Measurements from ENCODE around the gene VIPR2.

The VIPR2 gene

DNA sequence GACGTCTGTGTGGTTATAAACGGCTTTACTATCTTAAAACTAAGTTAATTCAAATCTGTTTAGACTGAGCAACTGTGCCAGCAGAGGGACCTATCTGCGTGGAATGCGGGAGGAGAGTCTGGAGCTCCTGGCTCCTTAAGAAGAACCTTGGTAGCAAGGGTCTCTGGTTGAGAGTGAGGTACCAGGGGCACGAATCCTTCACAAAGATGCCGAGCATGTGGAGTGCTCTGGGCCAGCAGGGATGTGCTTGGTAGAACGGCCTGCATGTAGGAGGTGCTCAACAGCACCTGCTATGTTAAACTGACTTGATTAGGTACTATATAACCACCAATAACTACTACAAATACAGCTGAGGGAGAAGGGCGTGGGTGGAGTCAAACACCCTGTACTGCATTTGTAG, 102.6 kb downstream of the VIPR2 start:
- DNase-seq (ENCODE audit: low read depth), result no peak

DNA sequence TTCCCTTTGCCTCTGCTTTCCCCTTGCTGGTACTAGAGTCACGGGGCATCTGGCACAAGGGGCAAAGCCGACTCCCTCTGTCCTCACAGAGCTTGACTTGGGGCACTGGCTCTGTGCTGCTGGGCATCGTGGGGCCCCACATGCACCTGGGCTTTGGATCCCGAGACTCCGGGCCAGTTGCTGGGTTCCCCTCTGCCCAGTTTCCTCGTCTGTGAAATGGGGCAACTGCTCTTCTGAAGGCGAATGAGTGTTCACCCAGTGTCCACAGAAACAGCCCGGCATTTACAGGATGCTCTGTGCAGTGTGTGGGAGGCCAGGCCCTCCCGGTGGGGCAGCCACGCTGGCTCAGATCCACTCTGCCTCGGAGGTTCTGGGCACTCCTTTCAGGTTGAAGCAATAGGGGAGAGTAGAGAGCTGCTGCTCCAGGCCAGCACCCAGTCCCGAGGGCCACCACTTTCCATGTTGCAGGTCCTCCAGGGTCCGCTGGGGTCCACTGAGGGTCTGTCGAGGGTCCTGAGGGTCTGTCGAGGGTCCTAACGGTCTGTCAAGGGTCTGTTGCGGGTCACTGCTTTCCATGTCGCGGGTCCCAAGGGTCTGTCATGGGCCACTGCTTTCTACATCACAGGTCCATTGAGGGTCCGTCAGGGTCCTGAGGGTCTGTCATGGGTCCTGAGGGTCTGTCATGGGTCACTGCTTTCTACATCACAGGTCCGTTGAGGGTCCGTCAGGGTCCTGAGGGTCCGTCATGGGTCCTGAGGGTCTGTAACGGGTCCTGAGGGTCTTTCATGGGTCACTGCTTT, 103.6 kb downstream of the VIPR2 start:
- no peak for DNase-seq (ENCODE audit: low read depth)

DNA sequence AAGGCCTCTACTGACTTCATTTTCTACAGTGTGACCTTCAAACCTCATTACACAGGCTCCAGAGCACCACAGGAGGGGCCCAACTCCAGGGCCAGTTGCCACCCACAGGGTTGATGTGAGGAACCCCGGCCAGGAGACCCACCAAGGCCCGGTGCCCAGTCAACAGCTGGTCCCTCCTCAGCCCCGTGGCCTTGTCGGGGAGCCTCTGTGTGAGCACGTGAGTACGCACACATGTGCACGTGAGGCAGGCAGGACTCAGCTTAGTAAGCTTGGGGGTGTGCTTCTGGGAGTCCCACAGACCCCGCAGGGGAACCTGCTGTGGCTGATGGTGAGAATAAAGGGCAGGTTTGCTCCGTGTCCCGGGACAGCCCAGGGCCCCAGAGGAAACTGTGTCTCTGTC, 104.5 kb downstream of the VIPR2 start:
- no peak for DNase-seq (ENCODE audit: low read depth)

DNA sequence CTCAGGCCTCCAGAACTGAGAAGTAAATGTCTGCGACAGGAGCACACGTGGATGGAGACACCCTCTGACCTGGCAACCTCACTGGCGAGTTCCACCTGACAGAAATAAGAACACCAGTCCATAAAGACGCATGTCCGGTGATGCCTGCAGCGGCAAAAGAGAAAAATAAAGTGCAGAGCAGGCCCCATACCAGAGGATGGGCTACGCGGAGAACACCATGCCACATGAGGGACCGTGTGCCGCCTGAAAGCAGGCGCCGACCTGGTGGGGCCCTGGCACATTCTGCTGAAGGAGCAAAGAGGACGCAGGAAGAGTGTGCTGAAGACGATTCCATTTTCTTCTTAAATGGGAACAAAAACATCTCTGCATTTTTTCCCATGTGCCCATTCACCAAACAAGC, 105.0 kb downstream of the VIPR2 start:
- no peak for DNase-seq (ENCODE audit: low read depth)

DNA sequence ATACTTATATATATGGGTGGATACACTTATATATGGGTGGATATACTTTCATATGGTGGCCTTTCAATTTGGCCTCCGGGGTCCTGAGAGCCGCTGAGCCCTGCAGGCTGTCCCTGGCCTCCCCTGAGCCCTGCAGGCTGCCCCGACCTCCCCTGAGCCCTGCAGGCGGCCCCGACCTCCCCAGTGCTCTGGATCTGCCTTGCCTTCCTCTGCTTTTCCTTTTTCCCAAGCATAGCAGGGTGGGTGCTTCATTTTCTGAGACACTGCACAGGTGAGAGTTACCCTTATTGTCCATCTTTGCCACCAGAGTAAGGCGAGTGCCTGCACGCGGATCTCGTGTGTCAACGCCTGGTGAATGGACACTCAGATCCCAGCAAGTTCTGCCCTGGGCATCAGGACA, 106.6 kb downstream of the VIPR2 start:
- DNase-seq (ENCODE audit: low read depth), result no peak

DNA sequence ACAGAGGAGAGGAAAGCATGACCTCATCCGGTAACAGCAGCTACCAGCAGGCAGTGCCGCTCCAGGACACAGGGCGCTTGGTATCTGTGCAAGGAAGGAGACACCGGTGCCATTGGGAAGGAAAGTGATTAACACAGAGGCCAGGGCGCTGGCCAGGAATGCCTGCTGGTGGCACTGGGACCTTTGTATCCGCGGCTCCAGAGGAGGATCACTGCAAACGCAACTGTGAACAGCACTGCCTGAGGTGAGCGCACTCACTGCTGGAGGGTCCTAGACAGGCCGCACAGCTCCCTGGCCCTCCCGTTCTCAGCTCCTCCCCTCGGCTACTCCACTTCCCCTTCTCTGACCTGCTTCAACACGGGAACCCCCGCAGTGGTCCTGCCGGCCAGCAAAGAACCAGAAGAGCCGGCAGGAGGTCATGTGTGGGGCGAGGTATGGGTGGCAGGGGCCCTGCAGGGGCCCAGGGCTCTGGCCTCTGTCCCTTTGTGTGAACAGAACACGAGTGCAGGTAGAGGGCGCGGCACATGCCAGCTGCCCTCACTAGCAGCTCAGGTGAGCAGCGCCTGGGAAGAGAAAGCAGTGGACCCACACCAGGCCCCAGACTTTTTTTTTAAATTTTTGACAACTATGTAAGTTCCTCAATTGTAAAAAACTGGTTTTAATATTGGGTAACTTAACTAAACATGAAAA, 107.6 kb downstream of the VIPR2 start:
- no peak for DNase-seq (ENCODE audit: low read depth)

DNA sequence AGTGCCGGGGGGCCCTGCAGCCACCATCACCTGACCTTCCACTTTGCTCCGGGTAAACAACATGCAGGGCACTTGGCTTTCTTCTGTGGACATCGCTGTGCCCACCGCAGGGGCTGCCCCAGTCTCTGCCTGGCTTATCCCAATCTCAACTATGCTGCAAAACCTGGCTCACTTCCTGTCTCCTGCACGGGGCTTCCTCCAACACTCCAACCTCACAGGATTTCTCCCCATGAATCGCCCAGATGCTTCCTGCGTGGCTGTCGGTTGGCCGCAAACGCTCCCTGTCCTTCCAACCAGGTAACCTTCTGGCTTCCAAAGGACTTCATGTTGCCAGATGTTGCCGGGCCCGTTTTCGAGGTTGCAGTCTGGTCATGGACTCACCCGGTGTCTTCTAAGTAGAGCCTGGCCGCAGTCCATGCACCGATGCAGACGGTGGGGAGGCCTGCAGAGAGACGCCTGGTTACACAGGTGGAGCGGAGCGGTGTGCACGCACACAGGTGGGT, 109.0 kb downstream of the VIPR2 start:
- no peak for DNase-seq (ENCODE audit: low read depth)

DNA sequence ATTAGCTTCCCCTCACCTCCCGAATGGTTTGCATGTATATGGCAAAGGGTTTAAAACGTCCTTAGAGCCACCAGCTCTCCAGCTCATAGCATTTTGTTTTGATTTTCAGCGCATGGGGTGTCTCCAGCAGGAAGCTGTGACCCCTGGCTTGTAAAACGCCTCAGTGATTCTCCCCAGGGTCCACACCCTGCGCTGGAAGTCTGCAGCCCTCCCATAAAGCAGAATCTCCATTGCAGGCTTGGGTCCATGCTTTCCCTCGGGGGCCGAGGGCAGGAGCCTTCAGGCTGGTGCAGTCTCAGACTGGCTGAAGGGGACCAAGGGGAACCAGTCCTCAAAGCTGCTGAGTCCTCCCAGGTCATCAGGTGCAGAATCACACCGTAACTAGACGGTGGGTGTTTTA, 109.7 kb downstream of the VIPR2 start:
- DNase-seq (ENCODE audit: low read depth), result no peak

DNA sequence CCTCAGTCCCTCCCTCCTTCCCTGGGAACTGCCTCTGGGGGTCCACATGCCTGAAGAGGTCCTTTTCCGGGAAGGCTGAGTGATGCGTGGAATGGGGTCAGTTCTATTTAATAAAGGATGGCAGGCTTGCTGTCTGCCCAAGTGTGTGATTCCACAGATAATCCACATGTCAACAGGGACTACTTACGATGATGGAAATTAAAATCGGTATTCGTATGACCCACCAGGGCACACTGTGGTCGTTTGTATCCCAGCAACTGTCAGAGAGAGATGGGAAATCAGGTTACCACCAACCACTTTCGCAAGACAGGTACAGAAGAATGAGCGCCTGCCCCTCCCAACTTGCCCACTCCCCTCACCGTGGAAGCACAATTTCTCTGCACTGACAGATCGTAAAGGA, 110.3 kb downstream of the VIPR2 start:
- no peak for DNase-seq (ENCODE audit: low read depth)

DNA sequence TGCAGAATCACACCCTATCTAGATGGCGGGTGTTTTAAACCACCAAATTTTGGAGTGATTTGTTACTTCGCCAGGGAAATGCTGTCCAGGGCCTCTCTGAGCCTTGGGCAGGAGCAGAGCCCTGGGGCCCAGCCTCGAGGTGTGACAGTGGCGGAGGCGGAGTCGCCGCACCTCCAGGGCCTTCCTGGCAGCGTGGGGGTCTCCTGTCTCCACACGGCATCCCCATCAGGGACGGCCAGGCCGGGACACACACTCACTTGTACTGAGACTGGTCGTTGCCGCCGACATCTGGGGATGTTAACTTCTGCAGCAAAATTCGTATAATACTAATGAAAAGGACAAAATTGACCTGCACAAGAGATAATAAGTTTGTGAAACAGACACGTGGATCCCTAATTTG, 110.7 kb downstream of the VIPR2 start:
- no peak for DNase-seq (ENCODE audit: low read depth)

DNA sequence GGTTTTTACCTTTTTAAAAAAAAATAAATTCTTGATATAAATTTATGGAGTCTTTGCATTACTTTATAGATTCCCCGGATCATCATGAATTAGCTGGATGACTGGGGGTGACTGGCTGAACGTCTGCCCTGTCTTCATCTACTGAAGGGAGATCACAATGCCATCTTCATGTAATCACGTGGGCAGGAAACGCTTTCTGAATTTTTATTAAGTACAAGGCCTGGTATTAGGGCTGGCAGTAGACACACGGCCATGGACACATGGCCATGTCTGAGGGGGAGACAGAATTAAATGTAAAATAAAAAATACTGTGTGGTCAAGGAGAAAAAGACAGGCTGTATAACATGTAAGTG, 111.2 kb downstream of the VIPR2 start:
- DNase-seq (ENCODE audit: low read depth), result no peak

DNA sequence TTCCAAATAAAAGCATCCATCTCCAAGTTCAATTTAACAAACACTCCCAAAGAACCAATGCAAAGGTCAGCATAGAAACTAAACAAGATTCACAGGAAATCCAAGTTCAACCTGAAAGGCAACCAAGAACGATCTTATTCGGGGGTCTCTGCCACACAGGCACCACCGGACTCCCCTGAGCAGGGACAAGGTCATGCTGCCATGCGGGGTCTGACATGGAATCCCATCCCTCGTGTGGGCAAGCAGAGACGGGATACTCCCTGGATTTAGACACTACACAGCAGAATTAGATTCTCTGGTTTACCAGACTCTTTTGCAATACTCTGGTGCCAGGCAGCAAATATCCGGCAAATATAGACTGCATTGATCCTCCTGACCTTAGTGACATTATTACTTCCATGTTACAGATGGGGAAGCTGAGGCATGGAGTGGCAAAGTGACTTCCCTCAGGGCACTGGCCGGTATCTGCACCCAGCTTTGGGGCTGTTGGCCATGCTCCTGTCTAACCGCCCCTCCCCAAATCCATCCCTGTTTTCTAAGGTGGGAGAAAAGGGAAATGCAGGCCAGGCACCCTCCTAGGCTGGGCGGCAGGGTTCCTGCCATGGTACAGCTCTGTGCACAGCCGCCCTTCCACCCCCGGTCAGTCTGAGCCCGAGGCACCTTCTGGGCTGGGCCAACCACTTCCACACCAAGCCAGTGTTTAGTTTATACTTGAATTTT, 111.8 kb downstream of the VIPR2 start:
- DNase-seq (ENCODE audit: low read depth), result no peak

DNA sequence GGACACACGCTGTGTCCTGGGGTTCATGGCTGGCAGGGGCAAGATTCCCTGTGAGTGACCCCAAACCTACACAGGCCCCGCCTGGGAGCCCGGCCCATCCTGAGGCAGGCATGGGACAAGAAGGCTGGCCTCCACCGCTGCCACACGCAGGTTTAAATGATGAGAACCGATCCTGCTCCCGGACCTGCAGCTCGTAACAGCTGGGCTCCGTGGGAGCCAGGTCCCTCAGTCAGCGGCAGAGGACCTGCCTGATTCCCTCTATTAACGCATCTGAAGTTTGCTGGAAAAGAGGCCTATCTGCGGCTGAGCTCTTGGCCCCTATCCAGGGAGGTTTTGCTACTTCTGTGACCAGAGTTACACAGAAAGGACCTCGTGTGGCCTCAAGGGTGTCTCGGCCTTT, 112.3 kb downstream of the VIPR2 start:
- DNase-seq (ENCODE audit: low read depth), result no peak

DNA sequence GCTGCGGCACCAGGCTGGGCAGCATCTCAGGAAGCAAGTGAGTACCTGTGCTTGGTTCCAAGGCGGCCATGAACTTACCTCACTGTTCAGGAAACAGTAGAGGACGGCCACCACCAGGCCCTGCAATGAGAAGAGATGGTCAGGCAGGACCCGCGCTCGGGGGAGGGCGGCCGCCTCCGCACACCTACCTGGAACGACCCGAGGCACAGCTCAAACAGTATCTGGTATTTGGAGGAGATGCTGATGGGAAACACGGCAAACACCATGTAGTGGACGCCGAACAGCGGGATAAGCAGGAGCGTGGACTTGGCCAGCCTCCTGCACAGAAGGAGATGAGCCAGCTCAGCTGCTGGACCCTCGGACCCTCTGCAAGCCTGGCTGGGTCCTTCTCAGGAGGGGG, 112.9 kb downstream of the VIPR2 start:
- no peak for DNase-seq (ENCODE audit: low read depth)

DNA sequence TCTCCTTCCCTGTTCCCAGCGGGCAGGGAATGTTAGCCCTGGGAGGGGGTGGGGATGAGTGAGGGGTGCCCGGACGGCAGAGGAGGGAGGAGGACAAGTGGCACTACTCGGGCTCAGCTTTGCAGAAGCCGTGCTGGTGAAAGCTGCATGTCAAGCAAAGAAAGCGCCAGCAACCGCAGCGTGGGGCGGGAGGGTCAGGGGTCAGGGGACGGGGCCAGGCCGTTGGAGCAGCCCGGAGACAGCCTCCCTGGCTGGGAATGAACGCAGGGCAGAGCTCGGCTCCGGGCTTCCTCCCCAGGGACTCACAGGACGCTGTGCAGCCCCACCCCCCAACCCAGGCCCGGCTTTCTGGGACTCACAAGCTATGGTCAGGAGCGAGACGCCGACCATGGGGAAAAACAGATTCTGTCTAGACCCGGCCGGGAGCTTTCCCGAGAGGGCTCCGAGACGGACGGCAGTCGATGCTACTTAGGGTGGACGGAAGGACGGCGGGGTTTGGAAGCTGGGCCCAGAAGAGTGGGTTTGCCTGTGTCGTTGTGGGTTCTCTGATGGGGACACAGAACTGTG, 113.4 kb downstream of the VIPR2 start:
- no peak for DNase-seq (ENCODE audit: low read depth)

DNA sequence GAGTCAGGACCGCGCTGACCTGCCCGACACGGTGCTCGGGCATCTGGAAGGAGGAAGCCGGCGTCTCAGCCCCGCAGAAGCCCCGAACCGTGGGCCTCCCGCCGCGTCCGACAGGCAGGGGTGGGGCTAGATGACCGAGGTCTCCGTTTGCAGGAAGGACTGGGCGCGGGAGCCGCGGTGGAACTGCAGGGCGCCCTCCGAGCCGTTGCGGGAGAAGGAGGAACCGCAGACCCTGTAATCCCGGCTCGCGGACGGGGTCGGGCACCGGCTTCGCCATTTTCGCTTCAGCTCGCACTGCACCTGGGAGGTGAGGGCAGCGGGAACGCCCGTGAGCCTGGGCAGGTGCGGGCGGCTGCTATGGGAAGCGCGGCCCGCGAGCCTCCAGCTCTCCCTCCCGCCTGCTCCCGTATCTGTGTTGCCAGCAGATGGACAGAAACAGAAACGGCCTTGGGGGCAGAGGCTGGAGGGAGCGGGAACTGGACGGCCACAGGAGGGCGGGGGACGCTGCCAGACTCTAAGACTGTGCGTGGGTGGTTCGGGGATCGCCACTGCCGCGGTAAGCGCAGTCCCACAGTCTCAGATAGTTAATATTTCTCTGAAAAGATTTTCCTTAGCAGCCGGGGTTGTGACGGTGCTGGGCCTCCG, 114.1 kb downstream of the VIPR2 start:
- DNase-seq (ENCODE audit: low read depth), result no peak

DNA sequence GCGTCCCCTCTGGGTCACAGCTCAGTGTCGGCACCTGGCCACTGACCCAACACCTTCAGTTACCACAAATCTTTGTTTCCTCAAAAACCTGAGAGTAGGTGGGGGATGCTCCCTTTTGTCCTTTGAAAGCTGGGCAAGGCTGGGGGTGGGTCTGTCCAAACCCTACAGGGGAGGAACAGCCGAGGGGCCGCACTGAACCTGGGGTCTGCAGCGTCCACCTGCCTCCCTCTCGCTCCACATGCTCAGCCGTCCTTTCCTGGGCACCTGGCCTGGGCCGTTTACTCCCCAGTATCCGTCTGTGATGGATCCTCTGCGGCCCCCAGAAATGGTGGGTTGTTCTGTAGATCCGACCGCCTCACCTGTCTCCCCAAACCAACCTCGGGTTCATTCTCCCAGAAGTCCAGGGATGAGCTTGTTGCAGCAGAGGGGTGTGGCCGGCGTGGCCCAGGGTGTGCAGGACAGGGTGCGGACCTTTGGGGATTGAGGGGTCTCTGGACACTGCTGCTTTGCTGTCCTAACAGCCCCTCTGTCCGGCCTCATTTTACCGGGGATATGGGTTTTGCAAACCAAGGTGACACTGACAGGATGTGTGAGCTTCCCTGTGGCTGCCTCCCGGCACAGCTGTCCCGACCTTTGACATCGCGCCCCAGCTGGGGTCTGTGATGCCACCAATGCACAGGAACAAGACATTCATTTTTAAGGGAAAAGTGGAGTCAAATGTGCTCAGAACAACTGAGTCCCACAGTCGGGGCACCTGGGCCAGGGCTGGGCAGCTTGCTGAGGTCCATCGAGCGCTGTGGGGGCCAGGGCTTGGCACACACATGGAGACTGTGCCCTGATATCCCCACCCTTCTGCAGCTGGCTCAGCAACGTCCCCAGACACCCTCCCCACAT, 115.9 kb downstream of the VIPR2 start:
- DNase-seq (ENCODE audit: low read depth), result no peak

DNA sequence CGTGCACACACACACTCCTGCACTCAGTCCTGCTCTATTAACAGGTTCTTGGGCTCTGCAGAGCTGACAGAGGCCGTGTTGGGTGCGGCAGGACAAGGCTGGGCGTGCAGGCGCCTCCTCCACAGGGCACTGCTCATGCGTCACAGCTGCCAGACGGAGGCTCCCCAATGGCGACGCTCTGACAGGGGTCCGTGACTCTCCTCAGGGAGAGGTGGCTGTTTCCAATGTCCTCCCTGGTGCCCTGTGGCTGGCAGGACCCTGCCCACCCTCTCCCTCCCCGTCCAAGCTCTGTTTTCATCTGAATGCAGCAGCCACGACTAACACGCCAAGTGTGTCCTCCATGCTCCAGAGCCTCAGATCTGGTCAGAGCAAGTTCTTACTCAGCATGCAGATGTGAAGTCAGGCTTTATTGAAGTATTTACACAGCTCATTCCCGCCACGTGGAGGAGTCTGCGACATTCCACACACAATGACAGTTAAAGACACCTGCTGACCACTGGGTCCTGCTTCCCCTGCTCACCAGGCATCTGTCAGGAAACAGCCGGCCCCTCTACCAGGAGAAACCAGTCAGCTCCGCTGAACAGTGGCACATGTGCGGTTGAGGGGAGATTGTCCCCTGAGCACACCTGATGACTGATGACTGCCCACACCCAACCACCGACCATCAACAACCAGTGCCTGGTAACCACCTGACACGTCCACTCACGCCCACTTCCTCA, 116.7 kb downstream of the VIPR2 start:
- no peak for DNase-seq (ENCODE audit: low read depth)

DNA sequence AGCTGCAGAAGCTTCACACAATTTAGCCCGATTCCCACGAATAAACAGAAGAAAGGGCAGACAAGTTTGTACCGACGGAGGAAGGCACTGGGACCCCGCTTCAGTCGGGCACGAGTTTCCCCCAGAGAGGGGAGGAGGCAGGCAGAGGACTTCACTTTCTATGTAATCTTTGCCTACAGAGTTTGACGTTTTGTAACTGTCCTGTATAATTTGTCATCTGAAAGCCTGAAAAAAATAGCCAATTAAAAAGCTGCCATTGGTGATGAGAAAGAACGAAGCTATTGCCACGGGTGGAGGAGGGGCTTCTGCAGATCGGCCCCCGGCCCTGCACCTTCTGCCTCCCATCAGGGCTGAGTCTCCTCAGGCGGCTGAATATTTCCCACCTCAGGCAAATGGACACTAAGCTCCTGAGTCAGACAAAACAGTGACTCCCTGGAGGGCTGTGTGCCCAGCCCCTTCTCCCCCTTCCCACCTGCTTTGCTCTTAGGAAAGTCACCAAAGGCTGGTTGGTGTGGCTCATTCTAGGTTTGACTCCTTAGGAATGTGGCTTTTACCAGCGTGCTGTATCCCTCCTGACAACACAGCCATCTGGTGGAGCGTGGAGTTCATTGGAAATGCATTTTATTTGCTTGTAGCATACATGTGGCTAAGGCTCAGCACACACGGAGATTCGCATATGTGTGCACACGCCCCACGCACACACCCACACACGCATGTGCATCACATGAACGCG, 117.4 kb downstream of the VIPR2 start:
- no peak for DNase-seq (ENCODE audit: low read depth)
